Gastrocnemius medialis (tissue), 4 donors: ENCODE results near the gene ATG2A. TPM values are rescaled to one million over a fixed set of nuclear protein-coding genes. Genes with fewer than 3 reads are reported as not detected.

ENCODE experiments used
- ATAC-seq, 2 donors: fragments of 150-250 bp; one replicate each; pipeline ENCODE4 v1.9.1; 2016
- DNase-seq, 2 donors: peaks; one replicate each; pipeline ENCODE4 v3.0.0-alpha.2; 2019
- H3K27ac ChIP-seq, 4 donors: fragments of 200-600 bp; sonication (generic); 1 replicate in 1 of 4; 2 replicates in 3 of 4; pipeline ENCODE4 v1.5.1; 2016 to 2018; ENCODE audit warnings: mild to moderate bottlenecking in 2 of 4, moderate library complexity in 1 of 4
- H3K27me3 ChIP-seq, 3 donors: fragments of 200-600 bp; sonication (generic) in 2 of 3; 1 replicate in 1 of 3; 2 replicates in 2 of 3; pipeline versions ENCODE4 v1.5.1 to v1.6.0; 2016 to 2019; ENCODE audit warnings: mild to moderate bottlenecking in 1 of 3, moderate library complexity in 1 of 3
- H3K36me3 ChIP-seq, 2 donors: fragments of 200-600 bp; sonication (generic) in 1 of 2; one replicate each; pipeline ENCODE4 v1.5.1; 2017 to 2018
- H3K4me1 ChIP-seq, 2 donors: fragments of 200-600 bp; sonication (generic) in 1 of 2; one replicate each; pipeline ENCODE4 v1.5.1; 2016 to 2017; ENCODE audit warnings: mild to moderate bottlenecking in 2 of 2
- H3K4me3 ChIP-seq, 4 donors: fragments of 200-600 bp; sonication (generic) in 3 of 4; 1 replicate in 1 of 4; 2 replicates in 3 of 4; pipeline ENCODE4 v1.5.1; 2016 to 2019; ENCODE audit warnings: mild to moderate bottlenecking in 2 of 4
- H3K9me3 ChIP-seq, 3 donors: fragments of 200-600 bp; sonication (generic) in 2 of 3; 1 replicate in 1 of 3; 2 replicates in 2 of 3; pipeline ENCODE4 v1.5.1; 2016 to 2019
- CTCF ChIP-seq, 5 experiments: fragments of 450-650 bp in 3 of 5; fragments of 200-600 bp in 2 of 5; sonication (generic) in 2 of 5; IDR thresholded peaks in 4 of 5; conservative IDR thresholded peaks in 1 of 5; 1 replicate in 4 of 5; 2 replicates in 1 of 5; pipeline ENCODE4 v1.5.1; 2016 to 2019; ENCODE audit warnings: antibody characterized with exemption in 5 of 5, mild to moderate bottlenecking in 3 of 5, moderate library complexity in 3 of 5
- POLR2A ChIP-seq, 2 donors: fragments of 450-650 bp; IDR thresholded peaks; one replicate each; pipeline ENCODE4 v1.6.1; 2017; ENCODE audit warnings: antibody characterized with exemption in 2 of 2, mild to moderate bottlenecking in 2 of 2, moderate library complexity in 2 of 2
- in situ Hi-C, 4 donors: fragments of 200-750 bp; cut with MboI; loops; one replicate each; pipeline versions ENCODE4 v1.15.0 to v1.8.0; 2017; ENCODE audit warnings: low sequenced_read_pairs in 4 of 4
- intact Hi-C: fragments of 100-400 bp; cut with DNase I; formaldehyde crosslinking; loops from one replicate; pipeline ENCODE4 v1.15.1; 2023; ENCODE audit warnings: low total_unique reads
- total RNA-seq, 4 donors: library from RNA; depleted of rRNA; stranded (reverse); fragments of >200 nt; gene quantifications; one replicate each; pipeline versions ENCODE4 v1.1.0 to v1.2.3, GENCODE V29; 2016

Gene ATG2A
- total RNA-seq, 4 donors from 2014 or later: 10.7 to 97.5 (median 37.9) TPM

- H3K36me3 ChIP-seq: peaks cover 0 to 19% of the 10 kb centered on the region in 2 donors
- TF ChIP-seq POLR2A (IDR thresholded peaks at IDR 0.05) (no peak), CTCF (IDR thresholded peaks at IDR 0.05 in 4 of 5, conservative IDR thresholded peaks at IDR 0.05 in 1 of 5) (no peak)
- DNase-seq: no peak
- intact Hi-C loops: loop anchor here (1.0 to 5.0 kb wide), 6 partner anchors 39 to 199 kb away; partner anchors contain the start of genes ARL2, BATF2, EHD1 and SNX15
- H3K27ac ChIP-seq: peak overlapping the region; percentile 81 to 88 (median 84)
- no peaks in the 10 kb centered on the region for H3K27me3 ChIP-seq
- in situ Hi-C loops: loop anchor here in 1 of 4 donors (5.0 kb wide), 1 partner anchor 110 kb away; the partner anchor contains the start of gene SNX15
- ATAC-seq: no peak
- H3K9me3 ChIP-seq: no peaks in the 10 kb centered on the region
- peak overlapping the region; percentile 56 to 90 (median 59) for H3K4me3 ChIP-seq
- peaks cover 24 to 27% of the 10 kb centered on the region in 2 donors for H3K4me1 ChIP-seq
Measured at GRCh38 chr11:64917663-64917995, 620 bp upstream of the ATG2A start.

- intact Hi-C loops: loop anchor here (2.0 to 5.0 kb wide), 4 partner anchors 81 to 201 kb away; partner anchors contain the start of genes ARL2, BATF2, VPS51 and ZNHIT2
- in situ Hi-C loops: loop anchor here in 1 of 4 donors (5.0 kb wide), 1 partner anchor 111 kb away; the partner anchor contains the start of gene SNX15
- no peak for ATAC-seq
- peaks cover 24 to 27% of the 10 kb centered on the region in 2 donors for H3K4me1 ChIP-seq
- H3K36me3 ChIP-seq: peaks cover 0 to 33% of the 10 kb centered on the region in 2 donors
- peak; percentile 33 to 39 for DNase-seq
- no peaks in the 10 kb centered on the region for H3K27me3 ChIP-seq
- TF ChIP-seq CTCF (IDR thresholded peaks at IDR 0.05 in 4 of 5, conservative IDR thresholded peaks at IDR 0.05 in 1 of 5) (no peak), POLR2A (IDR thresholded peaks at IDR 0.05) (no peak)
- H3K4me3 ChIP-seq: peak overlapping the region; percentile 80 to 91 (median 90)
- no peaks in the 10 kb centered on the region for H3K9me3 ChIP-seq
- peak overlapping the region; percentile 81 to 87 (median 84) for H3K27ac ChIP-seq
Measured at GRCh38 chr11:64916040-64916774, 802 bp downstream of the ATG2A start.

- Histone ChIP-seq H3K4me1 (peaks cover 24 to 27% of the 10 kb centered on the region in 2 donors), H3K36me3 (peaks cover 0 to 41% of the 10 kb centered on the region in 2 donors), H3K4me3 (peak overlapping the region; percentile 80 to 91 (median 90)), H3K27ac (peak overlapping the region; percentile 81 to 87 (median 84)), H3K27me3 (no peaks in the 10 kb centered on the region), H3K9me3 (no peaks in the 10 kb centered on the region)
- intact Hi-C loops: loop anchor here (5.0 kb wide), 2 partner anchors 97 to 182 kb away; partner anchors contain the start of genes ARL2 and VPS51
- DNase-seq (no peak), ATAC-seq (no peak)
- TF ChIP-seq POLR2A (IDR thresholded peaks at IDR 0.05) (no peak), CTCF (IDR thresholded peaks at IDR 0.05 in 4 of 5, conservative IDR thresholded peaks at IDR 0.05 in 1 of 5) (no peak)
- in situ Hi-C loops: loop anchor here in 1 of 4 donors (5.0 kb wide), 1 partner anchor 112 kb away; the partner anchor contains the start of gene SNX15
Measured at GRCh38 chr11:64915376-64915887, 1.6 kb downstream of the ATG2A start.

DNA sequence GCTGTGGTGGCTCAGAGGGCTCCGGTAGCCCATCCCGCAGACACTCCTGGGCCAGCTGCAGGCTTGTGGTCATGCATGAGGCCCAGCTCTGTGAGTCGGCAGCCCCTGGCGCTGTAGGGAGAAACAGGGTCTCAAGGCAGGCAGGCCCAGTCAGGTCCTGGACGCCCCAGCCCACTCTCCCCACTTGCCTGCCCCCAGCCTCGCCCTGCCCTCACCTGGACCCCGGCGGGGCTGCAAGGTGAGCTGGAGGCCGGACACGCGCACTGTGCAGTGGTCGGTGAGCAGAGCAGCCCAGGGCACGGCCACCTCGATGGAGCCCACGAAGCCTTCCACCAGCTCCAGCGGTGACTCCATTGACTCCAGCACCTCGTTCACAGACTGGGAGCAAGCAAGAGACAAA, 2.9 kb downstream of the ATG2A start:
- H3K9me3 ChIP-seq: no peaks in the 10 kb centered on the region
- ATAC-seq: no peak
- H3K27me3 ChIP-seq: no peaks in the 10 kb centered on the region
- no peak for DNase-seq
- H3K27ac ChIP-seq: no peak overlapping the region
- in situ Hi-C loops: no loop called here
- peaks cover 24 to 27% of the 10 kb centered on the region in 2 donors for H3K4me1 ChIP-seq
- peaks cover 0 to 54% of the 10 kb centered on the region in 2 donors for H3K36me3 ChIP-seq
- no peak for TF ChIP-seq POLR2A (IDR thresholded peaks at IDR 0.05)
- intact Hi-C loops: no loop called here
- H3K4me3 ChIP-seq: no peak overlapping the region

- H3K27me3 ChIP-seq: no peaks in the 10 kb centered on the region
- ATAC-seq (no peak), DNase-seq (no peak)
- no peak overlapping the region for H3K27ac ChIP-seq
- in situ Hi-C loops (no loop called here), intact Hi-C loops (no loop called here)
- H3K4me1 ChIP-seq: peaks cover 19 to 20% of the 10 kb centered on the region in 2 donors
- no peak overlapping the region for H3K4me3 ChIP-seq
- peaks cover 0 to 63% of the 10 kb centered on the region in 2 donors for H3K36me3 ChIP-seq
- H3K9me3 ChIP-seq: no peaks in the 10 kb centered on the region
- TF ChIP-seq POLR2A (IDR thresholded peaks at IDR 0.05) (no peak), CTCF (IDR thresholded peaks at IDR 0.05 in 4 of 5, conservative IDR thresholded peaks at IDR 0.05 in 1 of 5) (no peak)
Measured at GRCh38 chr11:64913171-64913727, 3.8 kb downstream of the ATG2A start.
